HL-60/S4 treated with retinoic acid at 250 ng/mL for 4 days and 3 days (cell line): ENCODE results near the gene MACROH2A2.
"Not testable (repeated sequence)": the region's sequence is repeated elsewhere in the genome, so short reads cannot be mapped to it uniquely, and the experiment has no call there.

Source experiments
- in situ Hi-C: fragments of 300-500 bp; cut with MboI; formaldehyde crosslinking; loops from 2 replicates; pipeline ENCODE4 v1.7.0; 2022; ENCODE audit warnings: low sequenced_read_pairs

MACROH2A2 gene

GRCh38 chr10:70097459-70097858 is 44.8 kb downstream of the MACROH2A2 start:
- in situ Hi-C loops: no loop called here

GRCh38 chr10:70098271-70098670 is 45.6 kb downstream of the MACROH2A2 start:
- in situ Hi-C loops: no loop called here

GRCh38 chr10:70101068-70101562 is 48.5 kb downstream of the MACROH2A2 start:
- in situ Hi-C loops: not testable (repeated sequence)

- in situ Hi-C loops: no loop called here
These were observed 49.0 kb downstream of the MACROH2A2 start for GRCh38 chr10:70101668-70102067.

GRCh38 chr10:70106958-70107791 is 54.5 kb downstream of the MACROH2A2 start:
- in situ Hi-C loops: no loop called here

- in situ Hi-C loops: no loop called here
These were observed 56.6 kb downstream of the MACROH2A2 start for GRCh38 chr10:70109064-70109729.

GRCh38 chr10:70111496-70111895 is 58.9 kb downstream of the MACROH2A2 start:
- in situ Hi-C loops: no loop called here

- in situ Hi-C loops: no loop called here
These were observed 59.4 kb downstream of the MACROH2A2 start for GRCh38 chr10:70112071-70112470.

GRCh38 chr10:70114902-70115301 is 62.3 kb downstream of the MACROH2A2 start:
- in situ Hi-C loops: no loop called here

GRCh38 chr10:70115948-70116682 is 63.5 kb downstream of the MACROH2A2 start:
- in situ Hi-C loops: no loop called here

GRCh38 chr10:70117646-70118045 is 65.0 kb downstream of the MACROH2A2 start:
- in situ Hi-C loops: no loop called here

- in situ Hi-C loops: no loop called here
These were observed 65.5 kb downstream of the MACROH2A2 start for GRCh38 chr10:70118196-70118595.

GRCh38 chr10:70119197-70119596 is 66.6 kb downstream of the MACROH2A2 start:
- in situ Hi-C loops: no loop called here

- in situ Hi-C loops: no loop called here
These were observed 67.0 kb downstream of the MACROH2A2 start for GRCh38 chr10:70119623-70120022.

GRCh38 chr10:70120417-70120816 is 67.8 kb downstream of the MACROH2A2 start:
- in situ Hi-C loops: no loop called here

- in situ Hi-C loops: no loop called here
These were observed 68.8 kb downstream of the MACROH2A2 start for GRCh38 chr10:70121281-70121949.

GRCh38 chr10:70122742-70123141 is 70.1 kb downstream of the MACROH2A2 start:
- in situ Hi-C loops: no loop called here

GRCh38 chr10:70123166-70123565 is 70.5 kb downstream of the MACROH2A2 start:
- in situ Hi-C loops: not testable (repeated sequence)

GRCh38 chr10:70123817-70124216 is 71.2 kb downstream of the MACROH2A2 start:
- in situ Hi-C loops: no loop called here

GRCh38 chr10:70124415-70124814 is 71.8 kb downstream of the MACROH2A2 start:
- in situ Hi-C loops: no loop called here

- in situ Hi-C loops: no loop called here
These were observed 72.3 kb downstream of the MACROH2A2 start for GRCh38 chr10:70124918-70125317.
